ENCODE data around the gene SWSAP1. TPM values are rescaled to one million over a fixed set of nuclear protein-coding genes. Genes with fewer than 3 reads are reported as not detected.
A peak's percentile ranks its signal among the peaks of the same experiment; 100 is the strongest.

The SWSAP1 gene
- total RNA-seq, 1 donor from 2014 or later: 1.1 TPM

DNA sequence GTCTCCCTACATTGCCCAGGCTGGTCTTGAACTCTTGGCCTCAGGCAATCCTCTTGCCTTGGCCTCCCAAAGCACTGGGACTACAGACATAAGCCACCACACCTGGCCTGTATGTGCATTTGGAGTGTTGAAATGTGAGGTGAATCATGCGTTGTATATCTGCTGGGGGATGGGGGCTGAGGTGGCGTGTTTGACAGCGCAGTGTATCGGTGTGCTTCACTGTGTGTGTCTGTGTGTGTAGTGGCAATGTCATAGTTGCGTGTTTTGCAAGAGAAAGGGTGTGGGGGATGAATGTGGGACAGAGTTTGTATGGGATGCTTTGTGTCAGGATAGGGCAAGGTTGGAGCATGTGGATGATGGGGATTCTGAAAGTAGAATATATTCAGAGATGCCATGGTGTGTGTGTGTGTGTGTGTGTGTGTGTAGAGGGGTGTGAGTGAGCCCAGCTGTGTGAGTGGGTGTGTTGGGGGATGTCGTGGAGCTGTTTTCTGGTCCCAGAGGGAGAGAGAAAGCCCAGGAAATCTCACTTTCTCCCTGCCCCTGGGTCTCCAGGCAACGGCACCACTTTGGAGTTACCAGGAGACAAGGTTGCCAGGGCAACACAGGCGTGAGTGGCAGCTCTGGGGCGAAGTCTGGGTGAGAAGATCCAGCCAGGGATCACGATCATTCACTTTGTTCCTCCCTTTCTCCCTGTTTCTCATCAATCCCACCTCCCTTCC is 1.1 kb upstream of the SWSAP1 start:
- intact Hi-C loops (cut with micrococcal nuclease): no loop called here

DNA sequence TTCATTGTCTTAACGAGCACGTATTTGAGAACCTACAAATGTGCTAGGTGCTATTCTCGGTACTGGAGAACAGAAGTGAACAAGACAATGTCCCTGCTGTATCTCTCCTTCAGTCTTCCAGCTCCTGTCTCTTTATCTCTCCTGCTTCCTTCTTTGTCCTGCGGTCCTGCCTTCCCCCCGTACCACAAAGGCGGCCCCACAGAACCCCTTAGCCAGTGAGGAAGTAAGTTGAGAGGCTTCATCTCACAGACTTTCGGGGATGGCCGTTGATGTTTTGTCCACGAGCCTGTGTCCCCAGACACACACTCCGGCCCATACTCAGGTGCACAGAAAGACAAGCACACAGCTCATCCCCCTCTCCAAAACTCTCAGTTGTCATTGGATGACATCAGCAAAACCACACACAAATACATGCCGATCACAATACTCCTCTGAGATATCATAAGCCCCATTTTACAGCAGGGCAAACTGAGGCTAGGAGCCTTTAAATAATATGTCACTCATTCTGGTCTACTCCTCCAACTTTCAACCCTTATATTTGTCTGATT is 507 bp upstream of the SWSAP1 start:
- Histone ChIP-seq H3K9me3 (replicated peaks) (no peaks in the 10 kb centered on the region), H3K27ac (replicated peaks) (peak overlapping the region; percentile 97), H3K36me3 (no peaks in the 10 kb centered on the region), H3K27me3 (ENCODE audit: low read depth) (no peaks in the 10 kb centered on the region), H3K4me3 (peak overlapping the region; percentile 72), H3K4me1 (peaks cover 45% of the 10 kb centered on the region)
- DNase-seq: no peak
- TF ChIP-seq, protein P1, sequence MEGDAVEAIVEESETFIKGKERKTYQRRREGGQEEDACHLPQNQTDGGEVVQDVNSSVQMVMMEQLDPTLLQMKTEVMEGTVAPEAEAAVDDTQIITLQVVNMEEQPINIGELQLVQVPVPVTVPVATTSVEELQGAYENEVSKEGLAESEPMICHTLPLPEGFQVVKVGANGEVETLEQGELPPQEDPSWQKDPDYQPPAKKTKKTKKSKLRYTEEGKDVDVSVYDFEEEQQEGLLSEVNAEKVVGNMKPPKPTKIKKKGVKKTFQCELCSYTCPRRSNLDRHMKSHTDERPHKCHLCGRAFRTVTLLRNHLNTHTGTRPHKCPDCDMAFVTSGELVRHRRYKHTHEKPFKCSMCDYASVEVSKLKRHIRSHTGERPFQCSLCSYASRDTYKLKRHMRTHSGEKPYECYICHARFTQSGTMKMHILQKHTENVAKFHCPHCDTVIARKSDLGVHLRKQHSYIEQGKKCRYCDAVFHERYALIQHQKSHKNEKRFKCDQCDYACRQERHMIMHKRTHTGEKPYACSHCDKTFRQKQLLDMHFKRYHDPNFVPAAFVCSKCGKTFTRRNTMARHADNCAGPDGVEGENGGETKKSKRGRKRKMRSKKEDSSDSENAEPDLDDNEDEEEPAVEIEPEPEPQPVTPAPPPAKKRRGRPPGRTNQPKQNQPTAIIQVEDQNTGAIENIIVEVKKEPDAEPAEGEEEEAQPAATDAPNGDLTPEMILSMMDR (IDR thresholded peaks at IDR 0.05; ENCODE audit: borderline replicate concordance): no peak
- intact Hi-C loops (cut with micrococcal nuclease): no loop called here

More for the DNA sequence above, 1.1 kb upstream of the SWSAP1 start:
- TF ChIP-seq, protein P1 (IDR thresholded peaks at IDR 0.05; ENCODE audit: borderline replicate concordance): no peak
- H3K27me3 ChIP-seq (ENCODE audit: low read depth): no peaks in the 10 kb centered on the region
- H3K36me3 ChIP-seq: no peaks in the 10 kb centered on the region
- H3K9me3 ChIP-seq (replicated peaks): no peaks in the 10 kb centered on the region
- H3K4me1 ChIP-seq: peaks cover 41% of the 10 kb centered on the region
- no peak for DNase-seq
- H3K4me3 ChIP-seq: no peak overlapping the region
- H3K27ac ChIP-seq (replicated peaks): no peak overlapping the region

DNA sequence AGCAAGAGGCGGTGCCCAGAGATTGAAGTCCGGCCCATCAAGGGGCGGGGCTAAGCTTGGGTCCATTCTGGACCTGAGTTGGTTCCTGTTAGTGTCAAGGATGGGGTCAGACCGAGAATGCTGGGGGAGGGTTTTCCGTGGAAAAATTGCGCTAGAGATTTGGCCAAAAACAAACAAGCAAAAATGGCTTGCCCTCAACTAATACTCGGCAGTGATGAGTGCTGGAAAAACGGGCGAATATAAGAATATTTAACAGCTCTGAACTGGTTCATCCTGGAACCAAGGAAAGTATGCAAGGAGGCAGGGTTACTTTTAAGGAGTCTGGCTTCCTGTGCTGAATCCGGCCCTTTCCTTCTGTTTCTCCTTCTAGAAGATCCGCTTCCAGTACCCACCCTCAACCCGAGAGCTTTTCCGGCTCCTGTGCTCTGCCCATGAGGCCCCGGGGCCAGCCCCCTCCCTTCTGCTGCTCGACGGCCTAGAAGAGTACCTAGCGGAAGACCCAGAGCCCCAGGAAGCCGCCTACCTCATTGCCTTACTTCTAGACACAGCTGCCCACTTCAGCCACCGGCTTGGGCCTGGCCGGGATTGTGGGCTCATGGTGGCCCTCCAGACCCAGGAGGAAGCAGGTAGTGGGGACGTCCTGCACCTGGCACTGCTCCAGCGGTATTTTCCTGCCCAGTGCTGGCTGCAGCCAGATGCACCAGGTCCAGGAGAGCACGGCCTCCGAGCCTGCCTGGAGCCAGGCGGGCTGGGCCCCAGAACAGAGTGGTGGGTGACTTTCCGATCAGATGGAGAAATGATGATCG is 880 bp downstream of the SWSAP1 start:
- H3K9me3 ChIP-seq (replicated peaks): no peaks in the 10 kb centered on the region
- peaks cover 49% of the 10 kb centered on the region for H3K4me1 ChIP-seq
- H3K36me3 ChIP-seq: no peaks in the 10 kb centered on the region
- TF ChIP-seq, protein P1 (IDR thresholded peaks at IDR 0.05; ENCODE audit: borderline replicate concordance): no peak
- H3K27ac ChIP-seq (replicated peaks): peak overlapping the region; percentile 97
- no peaks in the 10 kb centered on the region for H3K27me3 ChIP-seq (ENCODE audit: low read depth)
- H3K4me3 ChIP-seq: peak overlapping the region; percentile 72
- intact Hi-C loops (cut with micrococcal nuclease): no loop called here
- DNase-seq: peak; percentile 54

DNA sequence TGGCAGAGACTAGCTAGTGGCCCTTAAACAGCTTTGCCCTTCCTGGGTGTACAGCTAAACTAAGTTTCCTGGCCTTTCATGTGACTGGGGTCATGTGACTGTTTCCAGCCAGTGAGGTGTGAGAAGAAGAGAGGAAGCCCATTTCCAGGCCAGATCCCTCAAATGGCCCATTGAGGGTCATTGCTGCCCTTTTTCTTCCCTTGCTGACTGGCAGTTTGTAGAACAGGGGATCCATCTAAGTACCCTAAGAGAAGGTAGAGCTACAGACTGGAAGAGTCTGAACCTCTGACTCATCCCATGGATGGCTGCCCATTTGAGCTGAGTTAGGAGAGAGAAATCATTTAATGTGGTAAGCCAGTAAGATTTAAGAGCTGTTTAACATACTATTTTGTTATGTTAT is 2.8 kb downstream of the SWSAP1 start:
- H3K4me1 ChIP-seq: peaks cover 66% of the 10 kb centered on the region
- intact Hi-C loops (cut with micrococcal nuclease): no loop called here
- DNase-seq: no peak

DNA sequence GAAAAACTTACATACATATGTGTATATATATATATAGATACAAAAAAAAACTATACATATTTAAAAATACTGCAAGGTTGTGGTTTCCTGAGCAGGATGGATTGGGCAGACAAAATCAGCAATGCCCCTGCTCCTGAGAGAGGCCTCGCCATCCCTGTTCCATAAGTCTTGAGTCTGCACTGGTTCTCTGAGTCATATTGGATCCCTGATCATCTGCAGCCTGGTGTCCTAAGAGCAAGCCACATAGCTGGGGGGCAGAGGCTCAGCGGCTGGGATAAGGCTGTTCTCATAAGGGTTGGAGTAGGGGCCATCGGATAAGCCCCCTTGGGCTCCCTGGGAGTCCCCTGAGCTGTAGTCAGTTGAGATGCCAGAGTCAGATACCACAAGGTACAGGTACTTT is 3.3 kb downstream of the SWSAP1 start:
- TF ChIP-seq, protein P1 (IDR thresholded peaks at IDR 0.05; ENCODE audit: borderline replicate concordance): no peak
- no peaks in the 10 kb centered on the region for H3K9me3 ChIP-seq (replicated peaks)
- H3K27ac ChIP-seq (replicated peaks): no peak overlapping the region
- DNase-seq: no peak
- intact Hi-C loops (cut with micrococcal nuclease): no loop called here
- peaks cover 70% of the 10 kb centered on the region for H3K4me1 ChIP-seq
- no peaks in the 10 kb centered on the region for H3K36me3 ChIP-seq
- H3K27me3 ChIP-seq (ENCODE audit: low read depth): peaks cover 6% of the 10 kb centered on the region
- no peak overlapping the region for H3K4me3 ChIP-seq

More for the DNA sequence above, 2.8 kb downstream of the SWSAP1 start:
- peaks cover under 1% of the 10 kb centered on the region for H3K27me3 ChIP-seq (ENCODE audit: low read depth)
- no peak overlapping the region for H3K4me3 ChIP-seq
- TF ChIP-seq, protein P1 (IDR thresholded peaks at IDR 0.05; ENCODE audit: borderline replicate concordance): no peak
- peak overlapping the region; percentile 97 for H3K27ac ChIP-seq (replicated peaks)
- no peaks in the 10 kb centered on the region for H3K9me3 ChIP-seq (replicated peaks)
- H3K36me3 ChIP-seq: no peaks in the 10 kb centered on the region

Data from left ventricle myocardium inferior (tissue), 1 donor.